Tibial artery (tissue), 4 donors: ENCODE data around the gene OR9A2.

Source experiments
- DNase-seq, 2 donors: peaks; one replicate each; pipeline ENCODE4 v3.0.0-alpha.2; 2019
- H3K27ac ChIP-seq, 2 donors: fragments of 200-600 bp; sonication (generic) in 1 of 2; 1 replicate in 1 of 2; 2 replicates in 1 of 2; pipeline ENCODE4 v1.5.1; 2018 to 2019; ENCODE audit warnings: mild to moderate bottlenecking in 1 of 2
- H3K27me3 ChIP-seq, 2 donors: fragments of 200-600 bp; sonication (generic) in 1 of 2; one replicate each; pipeline versions ENCODE4 v1.5.1 to v1.6.0; 2016 to 2019
- H3K36me3 ChIP-seq, 3 donors: fragments of 200-600 bp; sonication (generic) in 2 of 3; one replicate each; pipeline ENCODE4 v1.5.1; 2016 to 2019; ENCODE audit warnings: mild to moderate bottlenecking in 2 of 3
- H3K4me1 ChIP-seq, 4 donors: fragments of 200-600 bp; sonication (generic) in 2 of 4; 1 replicate in 3 of 4; 2 replicates in 1 of 4; pipeline ENCODE4 v1.5.1; 2016 to 2019
- H3K4me3 ChIP-seq, 2 donors: fragments of 200-600 bp; sonication (generic) in 1 of 2; 1 replicate in 1 of 2; 2 replicates in 1 of 2; pipeline ENCODE4 v1.5.1; 2018 to 2019; ENCODE audit warnings: mild to moderate bottlenecking in 2 of 2
- H3K9me3 ChIP-seq, 3 donors: fragments of 200-600 bp; sonication (generic) in 1 of 3; one replicate each; pipeline ENCODE4 v1.5.1; 2016 to 2019
- intact Hi-C: fragments of 100-400 bp; cut with DNase I; formaldehyde crosslinking; loops from one replicate; pipeline ENCODE4 v1.15.0; 2023; ENCODE audit warnings: low total_unique reads
- TF ChIP-seq, protein P1 (sequence below), 2 experiments: fragments of 200-600 bp in 1 of 2; fragments of 450-650 bp in 1 of 2; IDR thresholded peaks; one replicate each; pipeline ENCODE4 v1.5.1; 2017 to 2019; ENCODE audit warnings: antibody characterized with exemption in 2 of 2, mild to moderate bottlenecking in 1 of 2, moderate library complexity in 1 of 2

Gene OR9A2

GRCh38 chr7:143025371-143025770 lies 1.6 kb downstream of the OR9A2 start:
- intact Hi-C loops, result no loop called here
- TF ChIP-seq, protein P1, sequence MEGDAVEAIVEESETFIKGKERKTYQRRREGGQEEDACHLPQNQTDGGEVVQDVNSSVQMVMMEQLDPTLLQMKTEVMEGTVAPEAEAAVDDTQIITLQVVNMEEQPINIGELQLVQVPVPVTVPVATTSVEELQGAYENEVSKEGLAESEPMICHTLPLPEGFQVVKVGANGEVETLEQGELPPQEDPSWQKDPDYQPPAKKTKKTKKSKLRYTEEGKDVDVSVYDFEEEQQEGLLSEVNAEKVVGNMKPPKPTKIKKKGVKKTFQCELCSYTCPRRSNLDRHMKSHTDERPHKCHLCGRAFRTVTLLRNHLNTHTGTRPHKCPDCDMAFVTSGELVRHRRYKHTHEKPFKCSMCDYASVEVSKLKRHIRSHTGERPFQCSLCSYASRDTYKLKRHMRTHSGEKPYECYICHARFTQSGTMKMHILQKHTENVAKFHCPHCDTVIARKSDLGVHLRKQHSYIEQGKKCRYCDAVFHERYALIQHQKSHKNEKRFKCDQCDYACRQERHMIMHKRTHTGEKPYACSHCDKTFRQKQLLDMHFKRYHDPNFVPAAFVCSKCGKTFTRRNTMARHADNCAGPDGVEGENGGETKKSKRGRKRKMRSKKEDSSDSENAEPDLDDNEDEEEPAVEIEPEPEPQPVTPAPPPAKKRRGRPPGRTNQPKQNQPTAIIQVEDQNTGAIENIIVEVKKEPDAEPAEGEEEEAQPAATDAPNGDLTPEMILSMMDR (IDR thresholded peaks at IDR 0.05), result no peak
- no peaks in the 10 kb centered on the region for H3K36me3 ChIP-seq
- H3K4me3 ChIP-seq, result no peak overlapping the region
- no peaks in the 10 kb centered on the region for H3K4me1 ChIP-seq
- no peaks in the 10 kb centered on the region for H3K27me3 ChIP-seq
- no peak overlapping the region for H3K27ac ChIP-seq
- DNase-seq, result no peak
- no peaks in the 10 kb centered on the region for H3K9me3 ChIP-seq

DNA sequence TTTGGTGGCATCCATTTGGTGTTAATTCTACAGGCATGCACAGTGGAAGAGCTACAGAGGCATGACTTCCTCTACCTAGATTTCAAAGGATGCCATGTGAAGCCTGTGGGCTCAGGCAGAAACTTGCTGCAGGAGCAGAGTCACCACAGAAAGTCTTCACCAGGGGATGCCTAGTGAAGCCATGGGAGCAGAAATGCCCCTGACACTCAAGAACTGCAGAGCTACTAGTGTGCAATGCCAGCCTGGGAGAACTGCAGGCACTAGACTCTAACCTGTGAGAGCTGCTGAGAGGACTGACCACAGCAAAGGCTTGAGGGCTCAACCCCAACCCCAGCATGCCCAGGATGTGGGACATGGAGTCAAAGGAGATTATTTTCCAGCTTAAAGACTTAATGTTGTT lies 3.9 kb downstream of the OR9A2 start:
- DNase-seq, result no peak
- Histone ChIP-seq H3K9me3 (no peaks in the 10 kb centered on the region), H3K27ac (no peak overlapping the region), H3K27me3 (no peaks in the 10 kb centered on the region), H3K36me3 (no peaks in the 10 kb centered on the region), H3K4me3 (no peak overlapping the region), H3K4me1 (no peaks in the 10 kb centered on the region)
- TF ChIP-seq, protein P1 (IDR thresholded peaks at IDR 0.05), result no peak
- intact Hi-C loops, result no loop called here

- DNase-seq, result no peak
- Histone ChIP-seq H3K36me3 (no peaks in the 10 kb centered on the region), H3K27me3 (no peaks in the 10 kb centered on the region), H3K4me1 (peaks cover 0 to 5% (median 3%) of the 10 kb centered on the region in 4 donors), H3K9me3 (no peaks in the 10 kb centered on the region), H3K27ac (no peak overlapping the region), H3K4me3 (no peak overlapping the region)
- TF ChIP-seq, protein P1 (IDR thresholded peaks at IDR 0.05), result no peak
- intact Hi-C loops, result no loop called here
Observed at GRCh38 chr7:143018931-143019330, 8.0 kb downstream of the OR9A2 start.

GRCh38 chr7:143016996-143017395 lies 9.9 kb downstream of the OR9A2 start:
- intact Hi-C loops, result no loop called here
- H3K36me3 ChIP-seq, result no peaks in the 10 kb centered on the region
- no peak overlapping the region for H3K4me3 ChIP-seq
- no peak overlapping the region for H3K27ac ChIP-seq
- no peak for DNase-seq
- H3K4me1 ChIP-seq, result peaks cover 0 to 14% (median 8%) of the 10 kb centered on the region in 4 donors
- no peaks in the 10 kb centered on the region for H3K9me3 ChIP-seq
- H3K27me3 ChIP-seq, result no peaks in the 10 kb centered on the region
- TF ChIP-seq, protein P1 (IDR thresholded peaks at IDR 0.05), result no peak

DNA sequence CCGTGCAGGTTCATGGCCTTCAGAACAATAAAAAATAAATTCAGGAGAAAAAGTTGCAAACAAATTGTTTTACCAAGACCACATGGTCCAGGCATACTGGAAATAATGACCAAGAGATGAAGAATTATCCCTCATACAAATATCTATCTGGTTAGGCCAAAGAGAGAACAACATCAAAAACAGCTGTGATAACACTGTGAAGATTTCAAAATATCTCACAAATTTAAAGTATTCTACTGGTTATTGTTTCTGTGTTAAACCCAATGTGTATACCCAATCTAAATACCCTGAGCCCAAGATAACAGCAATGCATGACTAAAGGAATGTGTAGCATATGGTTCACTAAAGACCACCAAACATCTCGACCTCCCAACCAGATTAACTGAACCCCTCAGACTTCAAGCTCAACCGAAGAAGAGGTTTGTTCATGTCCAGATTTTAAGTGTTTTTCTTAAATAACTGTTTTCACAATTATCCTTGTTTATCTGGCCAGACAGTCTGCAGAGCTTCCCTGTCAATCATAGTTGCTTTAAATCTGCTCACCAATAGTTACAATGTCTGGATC lies 10.9 kb downstream of the OR9A2 start:
- Histone ChIP-seq H3K4me3 (no peak overlapping the region), H3K4me1 (peaks cover 0 to 14% (median 8%) of the 10 kb centered on the region in 4 donors), H3K36me3 (no peaks in the 10 kb centered on the region), H3K27ac (no peak overlapping the region), H3K9me3 (no peaks in the 10 kb centered on the region), H3K27me3 (no peaks in the 10 kb centered on the region)
- DNase-seq, result no peak
- intact Hi-C loops, result no loop called here
- TF ChIP-seq, protein P1 (IDR thresholded peaks at IDR 0.05), result no peak

GRCh38 chr7:143015084-143015483 lies 11.8 kb downstream of the OR9A2 start:
- no peaks in the 10 kb centered on the region for H3K36me3 ChIP-seq
- no peaks in the 10 kb centered on the region for H3K27me3 ChIP-seq
- H3K27ac ChIP-seq, result no peak overlapping the region
- DNase-seq, result no peak
- H3K9me3 ChIP-seq, result no peaks in the 10 kb centered on the region
- H3K4me1 ChIP-seq, result peaks cover 0 to 14% (median 8%) of the 10 kb centered on the region in 4 donors
- intact Hi-C loops, result no loop called here
- no peak overlapping the region for H3K4me3 ChIP-seq
- TF ChIP-seq, protein P1 (IDR thresholded peaks at IDR 0.05), result no peak
